ENCODE results near the gene TRANK1. TPM values are rescaled to one million over a fixed set of nuclear protein-coding genes. Genes with fewer than 3 reads are reported as not detected.
"Not testable (repeated sequence)": the region's sequence is repeated elsewhere in the genome, so short reads cannot be mapped to it uniquely, and the experiment has no call there.

Gene TRANK1
- total RNA-seq, 1 donor, result 43.9 TPM

- DNase-seq (ENCODE audit: low read depth in 2 of 3, low spot score in 2 of 3), result peak in 2 of 3 donors; percentile 28 to 49
Measured at GRCh38 chr3:36923523-36923943, 21.3 kb downstream of the TRANK1 start.

- DNase-seq (ENCODE audit: low read depth in 2 of 3, low spot score in 2 of 3), result no peak
Measured at GRCh38 chr3:36920884-36921567, 23.8 kb downstream of the TRANK1 start.

- DNase-seq (ENCODE audit: low read depth in 2 of 3, low spot score in 2 of 3), result no peak
Measured at GRCh38 chr3:36919439-36920160, 25.3 kb downstream of the TRANK1 start.

- DNase-seq (ENCODE audit: low read depth in 2 of 3, low spot score in 2 of 3), result peak in 1 of 3 donors; percentile 59
Measured at GRCh38 chr3:36918050-36918449, 26.8 kb downstream of the TRANK1 start.

- DNase-seq (ENCODE audit: low read depth in 2 of 3, low spot score in 2 of 3), result peak; percentile 19 to 92 (median 86)
Measured at GRCh38 chr3:36911990-36912804, 32.7 kb downstream of the TRANK1 start.

GRCh38 chr3:36909666-36910065 is 35.2 kb downstream of the TRANK1 start:
- no peak for DNase-seq (ENCODE audit: low read depth in 2 of 3, low spot score in 2 of 3)

- DNase-seq (ENCODE audit: low read depth in 2 of 3, low spot score in 2 of 3), result no peak
Measured at GRCh38 chr3:36909181-36909580, 35.7 kb downstream of the TRANK1 start.

GRCh38 chr3:36908647-36909180 is 36.1 kb downstream of the TRANK1 start:
- no peak for DNase-seq (ENCODE audit: low read depth in 2 of 3, low spot score in 2 of 3)

GRCh38 chr3:36907911-36908646 is 36.8 kb downstream of the TRANK1 start:
- DNase-seq (ENCODE audit: low read depth in 2 of 3, low spot score in 2 of 3), result peak in 2 of 3 donors; percentile 38 to 69

GRCh38 chr3:36906504-36907149 is 38.2 kb downstream of the TRANK1 start:
- no peak for DNase-seq (ENCODE audit: low read depth in 2 of 3, low spot score in 2 of 3)

GRCh38 chr3:36905545-36905944 is 39.3 kb downstream of the TRANK1 start:
- no peak for DNase-seq (ENCODE audit: low read depth in 2 of 3, low spot score in 2 of 3)

GRCh38 chr3:36904641-36905040 is 40.2 kb downstream of the TRANK1 start:
- DNase-seq (ENCODE audit: low read depth in 2 of 3, low spot score in 2 of 3), result peak in 1 of 3 donors; percentile 37

- not testable (repeated sequence) for DNase-seq (ENCODE audit: low read depth in 2 of 3, low spot score in 2 of 3)
Measured at GRCh38 chr3:36904065-36904464, 40.8 kb downstream of the TRANK1 start.

GRCh38 chr3:36903119-36903882 is 41.6 kb downstream of the TRANK1 start:
- peak in 2 of 3 donors; percentile 66 to 75 for DNase-seq (ENCODE audit: low read depth in 2 of 3, low spot score in 2 of 3)

GRCh38 chr3:36901588-36901987 is 43.3 kb downstream of the TRANK1 start:
- no peak for DNase-seq (ENCODE audit: low read depth in 2 of 3, low spot score in 2 of 3)

- DNase-seq (ENCODE audit: low read depth in 2 of 3, low spot score in 2 of 3), result peak in 1 of 3 donors; percentile 70
Measured at GRCh38 chr3:36900474-36901443, 44.1 kb downstream of the TRANK1 start.

- no peak for DNase-seq (ENCODE audit: low read depth in 2 of 3, low spot score in 2 of 3)
Measured at GRCh38 chr3:36895496-36896409, 49.1 kb downstream of the TRANK1 start.

Measured in hematopoietic multipotent progenitor cell (in vitro differentiated cells).